Astrocyte of the spinal cord (primary cell): ENCODE data around the gene GALNTL6.
A peak's percentile ranks its signal among the peaks of the same experiment; 100 is the strongest.

Source experiments
- DNase-seq: peaks from one replicate; pipeline ENCODE4 v3.0.0; 2011; ENCODE audit warnings: low read depth, low spot score
- H3K4me3 ChIP-seq: 2 replicates; pipeline ENCODE4 v1.5.1; 2011; ENCODE audit warnings: low read depth, mild to moderate bottlenecking, low read length, moderate library complexity
- in situ Hi-C: cut with HindIII; loops from 2 replicates; pipeline ENCODE4 v1.10.0; 2017; ENCODE audit warnings: low sequenced_read_pairs
- TF ChIP-seq, protein P1 (sequence below): IDR thresholded peaks from 2 replicates; pipeline ENCODE4 v1.5.1; 2012; ENCODE audit warnings: low read depth, mild to moderate bottlenecking, low read length, inconsistent platforms

GALNTL6 gene

DNA sequence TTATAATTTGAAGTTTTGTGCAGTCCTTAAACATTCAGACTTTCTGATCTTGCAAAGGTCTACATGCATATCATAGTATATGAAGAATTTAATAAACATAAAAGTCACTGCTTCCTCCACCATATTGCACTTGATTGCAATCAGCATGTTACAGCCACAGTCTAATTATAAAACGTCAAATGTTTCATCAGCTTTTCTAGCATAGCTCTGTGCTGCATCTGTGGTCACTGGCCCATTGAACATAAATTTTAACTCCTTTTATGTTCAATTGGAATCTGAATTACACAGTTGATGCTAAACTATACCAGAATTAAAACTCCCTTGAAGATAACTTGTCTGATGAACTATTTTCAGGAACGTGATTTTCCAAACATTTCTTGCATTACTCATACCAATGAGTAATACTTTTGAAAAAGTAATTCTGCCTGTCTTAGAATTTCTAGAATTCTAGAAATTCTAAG lies 329.1 kb downstream of the GALNTL6 start:
- peak; percentile 57 for DNase-seq
- in situ Hi-C loops = no loop called here
- TF ChIP-seq, protein P1, sequence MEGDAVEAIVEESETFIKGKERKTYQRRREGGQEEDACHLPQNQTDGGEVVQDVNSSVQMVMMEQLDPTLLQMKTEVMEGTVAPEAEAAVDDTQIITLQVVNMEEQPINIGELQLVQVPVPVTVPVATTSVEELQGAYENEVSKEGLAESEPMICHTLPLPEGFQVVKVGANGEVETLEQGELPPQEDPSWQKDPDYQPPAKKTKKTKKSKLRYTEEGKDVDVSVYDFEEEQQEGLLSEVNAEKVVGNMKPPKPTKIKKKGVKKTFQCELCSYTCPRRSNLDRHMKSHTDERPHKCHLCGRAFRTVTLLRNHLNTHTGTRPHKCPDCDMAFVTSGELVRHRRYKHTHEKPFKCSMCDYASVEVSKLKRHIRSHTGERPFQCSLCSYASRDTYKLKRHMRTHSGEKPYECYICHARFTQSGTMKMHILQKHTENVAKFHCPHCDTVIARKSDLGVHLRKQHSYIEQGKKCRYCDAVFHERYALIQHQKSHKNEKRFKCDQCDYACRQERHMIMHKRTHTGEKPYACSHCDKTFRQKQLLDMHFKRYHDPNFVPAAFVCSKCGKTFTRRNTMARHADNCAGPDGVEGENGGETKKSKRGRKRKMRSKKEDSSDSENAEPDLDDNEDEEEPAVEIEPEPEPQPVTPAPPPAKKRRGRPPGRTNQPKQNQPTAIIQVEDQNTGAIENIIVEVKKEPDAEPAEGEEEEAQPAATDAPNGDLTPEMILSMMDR = no peak
- H3K4me3 ChIP-seq = no peak overlapping the region

DNA sequence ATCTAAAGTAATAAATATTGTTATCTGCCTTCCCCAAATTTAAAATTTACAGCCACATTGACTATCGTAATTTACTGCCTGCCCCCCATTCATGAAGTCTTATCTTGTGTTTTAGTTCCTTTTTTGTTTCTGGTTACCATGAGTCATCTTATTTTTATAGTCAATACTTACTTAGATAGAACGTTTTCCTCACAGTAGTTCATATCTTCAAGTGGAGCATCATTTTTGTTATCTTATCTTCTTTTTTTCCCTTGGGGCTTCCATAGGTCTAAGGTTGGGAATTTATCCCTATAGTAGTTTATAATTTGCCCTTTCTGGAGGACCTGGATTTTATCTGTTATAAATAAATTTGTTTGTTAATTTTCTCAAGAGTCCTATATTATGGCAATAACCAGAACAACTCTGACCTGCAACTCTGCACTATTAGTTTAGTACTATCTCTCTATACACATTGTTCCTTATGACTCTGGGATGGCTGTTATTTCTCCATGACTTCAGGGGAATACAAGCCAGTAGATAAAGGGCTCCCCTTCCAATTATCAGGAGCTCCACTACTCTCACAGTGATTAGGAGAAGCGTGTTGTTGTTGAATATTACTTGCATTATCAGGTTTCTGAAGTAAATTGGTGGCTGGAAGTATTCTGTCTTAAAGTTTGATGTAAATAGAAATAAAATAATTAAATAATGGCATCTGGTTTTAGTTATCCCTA lies 330.6 kb downstream of the GALNTL6 start:
- TF ChIP-seq, protein P1 = no peak
- in situ Hi-C loops = no loop called here
- DNase-seq = no peak
- no peak overlapping the region for H3K4me3 ChIP-seq

DNA sequence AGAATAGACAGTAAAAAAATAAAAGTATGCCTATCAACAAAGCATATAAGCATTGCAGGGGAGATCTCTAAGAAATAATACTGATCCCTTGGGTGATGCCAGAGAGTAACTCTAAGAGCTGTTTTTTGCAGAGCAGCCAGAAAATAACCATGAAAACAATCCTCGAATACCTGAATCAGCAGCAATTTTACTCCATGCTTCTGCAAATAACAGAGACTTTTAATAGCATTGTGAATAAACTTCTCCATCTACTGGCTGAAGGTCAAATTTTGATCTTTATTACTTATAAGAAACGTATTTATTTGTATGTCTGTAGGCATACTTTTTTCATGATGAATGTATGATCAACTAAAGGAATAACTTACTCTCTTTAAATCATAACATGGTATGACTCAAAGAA lies 334.5 kb downstream of the GALNTL6 start:
- H3K4me3 ChIP-seq = no peak overlapping the region
- in situ Hi-C loops = no loop called here
- TF ChIP-seq, protein P1 = no peak
- DNase-seq = peak; percentile 40

DNA sequence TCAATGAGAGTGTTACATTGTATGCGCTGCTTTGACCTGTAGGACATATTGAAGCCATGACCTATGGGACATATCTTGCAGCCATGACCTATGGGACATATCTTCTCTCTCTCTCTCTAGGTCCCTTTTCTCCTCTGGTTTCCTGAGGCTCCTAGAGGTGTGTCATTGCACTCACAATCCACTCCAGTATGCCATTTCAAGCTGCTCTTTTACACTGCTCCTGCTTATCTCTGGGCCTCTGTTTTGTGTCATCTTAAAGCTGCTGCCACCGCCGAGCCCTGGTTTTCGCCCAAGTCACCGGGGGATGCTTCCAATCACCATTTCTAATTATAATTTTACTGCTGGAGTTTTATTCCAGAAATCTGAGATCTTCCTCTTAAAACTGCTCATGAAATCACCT lies 336.1 kb downstream of the GALNTL6 start:
- no peak for DNase-seq
- H3K4me3 ChIP-seq = no peak overlapping the region
- TF ChIP-seq, protein P1 = no peak
- in situ Hi-C loops = no loop called here

DNA sequence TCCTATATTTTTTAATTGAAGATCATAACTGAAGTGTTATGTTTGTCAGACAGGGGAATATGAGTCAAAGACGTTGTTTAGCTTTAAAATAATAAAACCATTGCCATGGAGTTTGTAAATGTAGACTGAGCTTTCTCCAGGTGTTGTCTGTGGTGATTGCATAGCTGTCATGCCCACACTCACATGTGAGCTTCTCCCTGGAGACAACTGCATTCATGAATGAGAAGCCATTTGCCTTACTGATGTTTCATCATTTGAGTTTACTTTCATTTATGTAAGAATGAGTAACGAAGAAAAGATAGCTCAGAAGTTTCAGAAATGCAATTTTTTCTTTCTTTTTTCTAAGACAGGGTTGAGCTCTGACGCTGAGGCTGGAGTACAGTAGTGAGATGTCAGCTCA lies 339.1 kb downstream of the GALNTL6 start:
- DNase-seq = no peak
- TF ChIP-seq, protein P1 = no peak
- no peak overlapping the region for H3K4me3 ChIP-seq
- in situ Hi-C loops = no loop called here

DNA sequence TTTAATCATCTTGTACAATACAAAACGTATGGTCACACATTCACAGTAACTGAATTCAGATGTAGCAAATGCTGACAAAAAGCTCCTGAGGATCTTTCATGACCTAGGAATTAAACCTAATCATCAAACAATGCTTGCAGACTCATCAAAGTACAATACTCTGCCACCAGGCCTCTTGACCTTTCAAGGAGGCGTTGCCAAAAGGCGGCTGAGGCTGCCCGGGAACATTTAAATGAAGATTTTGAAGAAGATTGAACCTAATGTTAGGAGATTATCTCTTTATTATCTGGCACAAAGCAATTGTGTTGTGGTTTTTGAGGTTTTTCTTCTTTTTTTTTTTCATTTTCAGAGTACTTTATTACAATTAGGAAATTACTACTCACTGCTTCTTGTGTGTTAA lies 340.5 kb downstream of the GALNTL6 start:
- TF ChIP-seq, protein P1 = no peak

More for the DNA sequence above, 340.5 kb downstream of the GALNTL6 start:
- in situ Hi-C loops = no loop called here
- no peak for DNase-seq
- no peak overlapping the region for H3K4me3 ChIP-seq
